ENCODE results near the gene PLEKHA8. TPM values are rescaled to one million over a fixed set of nuclear protein-coding genes. Genes with fewer than 3 reads are reported as not detected.

The PLEKHA8 gene
- total RNA-seq, 4 donors from 2014 or later: 9.0 to 23.4 (median 13.0) TPM

DNA sequence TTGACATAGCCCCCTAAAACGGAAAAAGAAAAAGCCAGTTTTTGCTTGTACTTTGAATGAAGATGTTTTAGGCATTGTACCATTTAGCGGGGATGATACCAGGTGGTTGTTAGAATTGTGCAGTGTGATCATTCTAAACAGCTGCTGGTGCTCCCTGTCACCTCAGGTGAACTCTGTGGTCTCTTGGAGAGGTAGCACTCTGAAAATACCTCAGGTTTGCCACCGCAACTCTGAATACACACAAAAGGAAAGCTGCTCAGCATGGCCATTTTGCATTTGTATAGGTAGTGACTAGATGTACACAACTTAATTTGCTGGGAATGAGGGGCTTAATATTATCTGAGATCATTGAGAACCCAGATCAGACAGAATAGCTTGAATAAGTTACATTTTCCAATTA lies 52.6 kb downstream of the PLEKHA8 start:
- H3K36me3 ChIP-seq: peaks cover 0 to 31% (median 0%) of the 10 kb centered on the region in 3 donors
- no peak overlapping the region for H3K27ac ChIP-seq
- H3K27me3 ChIP-seq: no peaks in the 10 kb centered on the region
- peaks cover 0 to 7% (median 0%) of the 10 kb centered on the region in 4 donors for H3K4me1 ChIP-seq
- WGBS, 2 donors: 96% methylated on average over 3 of the region's 3 CpGs
- TF ChIP-seq POLR2A (IDR thresholded peaks at IDR 0.05) (no peak), EP300 (IDR thresholded peaks at IDR 0.05) (no peak)
- TF ChIP-seq, protein P1, sequence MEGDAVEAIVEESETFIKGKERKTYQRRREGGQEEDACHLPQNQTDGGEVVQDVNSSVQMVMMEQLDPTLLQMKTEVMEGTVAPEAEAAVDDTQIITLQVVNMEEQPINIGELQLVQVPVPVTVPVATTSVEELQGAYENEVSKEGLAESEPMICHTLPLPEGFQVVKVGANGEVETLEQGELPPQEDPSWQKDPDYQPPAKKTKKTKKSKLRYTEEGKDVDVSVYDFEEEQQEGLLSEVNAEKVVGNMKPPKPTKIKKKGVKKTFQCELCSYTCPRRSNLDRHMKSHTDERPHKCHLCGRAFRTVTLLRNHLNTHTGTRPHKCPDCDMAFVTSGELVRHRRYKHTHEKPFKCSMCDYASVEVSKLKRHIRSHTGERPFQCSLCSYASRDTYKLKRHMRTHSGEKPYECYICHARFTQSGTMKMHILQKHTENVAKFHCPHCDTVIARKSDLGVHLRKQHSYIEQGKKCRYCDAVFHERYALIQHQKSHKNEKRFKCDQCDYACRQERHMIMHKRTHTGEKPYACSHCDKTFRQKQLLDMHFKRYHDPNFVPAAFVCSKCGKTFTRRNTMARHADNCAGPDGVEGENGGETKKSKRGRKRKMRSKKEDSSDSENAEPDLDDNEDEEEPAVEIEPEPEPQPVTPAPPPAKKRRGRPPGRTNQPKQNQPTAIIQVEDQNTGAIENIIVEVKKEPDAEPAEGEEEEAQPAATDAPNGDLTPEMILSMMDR (IDR thresholded peaks at IDR 0.05): no peak
- no peak for DNase-seq (ENCODE audit: low spot score in 2 of 2)
- no peak overlapping the region for H3K4me3 ChIP-seq
- no peaks in the 10 kb centered on the region for H3K9me3 ChIP-seq

DNA sequence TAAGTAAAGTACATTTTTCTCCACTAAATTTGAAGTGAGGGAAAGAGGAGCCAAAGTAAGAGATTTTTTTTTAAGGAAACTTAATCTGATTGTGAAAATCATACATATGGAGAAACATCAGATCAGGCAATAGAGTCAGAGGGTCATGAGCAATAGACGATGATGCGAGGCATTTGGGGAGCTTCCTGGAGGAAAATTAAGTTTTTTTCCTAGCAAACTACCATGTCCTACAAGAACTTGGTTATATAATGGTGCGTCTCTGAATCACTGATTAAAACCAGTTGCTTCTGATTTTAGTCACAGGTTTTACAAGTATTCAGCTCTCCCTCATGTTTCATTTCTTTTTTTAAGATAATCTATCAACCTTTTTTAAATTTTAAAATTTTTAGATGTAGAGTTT lies 54.5 kb downstream of the PLEKHA8 start:
- TF ChIP-seq, protein P1 (IDR thresholded peaks at IDR 0.05): no peak

DNA sequence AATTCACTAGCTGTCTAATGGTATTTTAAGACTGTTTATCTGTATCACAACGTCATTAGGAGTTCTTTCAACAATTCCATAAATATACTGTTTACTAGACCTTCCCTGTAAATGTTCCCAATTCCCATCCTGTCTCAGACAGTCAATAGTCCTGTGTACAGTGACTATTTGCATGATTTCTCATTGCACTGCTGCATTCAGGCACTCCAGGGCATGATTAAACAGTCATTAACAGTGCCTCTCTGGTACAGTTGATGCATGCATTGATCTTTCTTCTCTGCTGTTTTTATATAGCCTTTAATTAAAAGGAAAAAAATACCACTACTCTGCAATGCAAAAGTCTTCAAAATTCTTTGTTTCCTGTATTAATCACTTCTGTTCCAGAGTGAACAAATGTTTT lies 55.1 kb downstream of the PLEKHA8 start:
- H3K27me3 ChIP-seq: no peaks in the 10 kb centered on the region
- WGBS, 2 donors: 24 to 49% methylated on average over 1 of the region's 1 CpG
- peaks cover 0 to 43% (median 0%) of the 10 kb centered on the region in 3 donors for H3K36me3 ChIP-seq
- no peak overlapping the region for H3K4me3 ChIP-seq
- no peak overlapping the region for H3K27ac ChIP-seq
- H3K4me1 ChIP-seq: no peaks in the 10 kb centered on the region
- H3K9me3 ChIP-seq: no peaks in the 10 kb centered on the region
- DNase-seq (ENCODE audit: low spot score in 2 of 2): no peak
- TF ChIP-seq, protein P1 (IDR thresholded peaks at IDR 0.05): no peak
- TF ChIP-seq EP300 (IDR thresholded peaks at IDR 0.05) (no peak), POLR2A (IDR thresholded peaks at IDR 0.05) (no peak)

More for the DNA sequence above, 54.5 kb downstream of the PLEKHA8 start:
- WGBS, 2 donors: 78 to 79% methylated on average over 3 of the region's 3 CpGs
- no peaks in the 10 kb centered on the region for H3K9me3 ChIP-seq
- no peak overlapping the region for H3K27ac ChIP-seq
- no peak overlapping the region for H3K4me3 ChIP-seq
- H3K4me1 ChIP-seq: no peaks in the 10 kb centered on the region
- H3K36me3 ChIP-seq: peaks cover 0 to 43% (median 0%) of the 10 kb centered on the region in 3 donors
- DNase-seq (ENCODE audit: low spot score in 2 of 2): no peak
- no peaks in the 10 kb centered on the region for H3K27me3 ChIP-seq

DNA sequence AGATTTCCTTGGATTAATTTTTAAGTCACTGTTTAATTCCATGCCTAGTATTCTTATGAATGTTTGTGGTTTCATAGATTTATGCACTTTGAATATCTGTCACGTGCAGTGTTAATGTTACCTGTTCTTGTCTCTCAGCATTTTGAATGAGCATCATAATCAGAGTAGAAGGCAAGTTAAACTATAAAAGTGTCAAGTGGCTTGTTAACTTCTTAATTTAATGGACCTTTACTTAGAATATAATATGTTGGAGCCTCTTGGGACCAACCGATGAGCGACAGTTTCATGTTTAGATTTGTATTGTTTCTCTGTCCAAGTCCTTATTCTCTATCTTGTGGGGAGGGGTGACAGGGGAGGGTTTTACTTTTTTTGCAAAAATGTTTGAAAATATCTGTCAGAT lies 56.0 kb downstream of the PLEKHA8 start:
- DNase-seq (ENCODE audit: low spot score in 2 of 2): no peak
- Histone ChIP-seq H3K27ac (no peak overlapping the region), H3K4me3 (no peak overlapping the region), H3K36me3 (peaks cover 0 to 34% (median 0%) of the 10 kb centered on the region in 3 donors), H3K9me3 (no peaks in the 10 kb centered on the region), H3K4me1 (no peaks in the 10 kb centered on the region), H3K27me3 (no peaks in the 10 kb centered on the region)
- TF ChIP-seq, protein P1 (IDR thresholded peaks at IDR 0.05): no peak
- no peak for TF ChIP-seq EP300 (IDR thresholded peaks at IDR 0.05)
- no peak for TF ChIP-seq POLR2A (IDR thresholded peaks at IDR 0.05)
- 93 to 95% methylated on average over 3 of the region's 3 CpGs for WGBS, 2 donors

DNA sequence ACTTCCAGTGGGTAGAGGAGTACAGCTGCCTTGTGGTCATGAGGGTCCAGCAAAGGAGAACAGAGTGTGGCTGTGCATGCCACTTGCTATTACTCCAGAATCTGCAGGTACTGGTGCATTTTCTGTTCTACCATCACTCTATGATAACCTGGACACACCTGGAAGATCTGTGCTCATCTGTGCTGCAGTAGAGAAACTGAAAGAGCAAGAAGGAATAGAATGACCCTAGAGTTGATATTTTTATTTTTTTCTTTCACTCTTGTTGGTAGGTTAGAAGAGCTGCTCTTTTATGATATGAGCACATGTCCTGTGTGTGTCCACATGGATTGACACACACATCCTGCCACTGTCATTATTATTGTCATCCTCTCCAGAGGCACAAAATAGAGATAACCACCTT lies 58.3 kb downstream of the PLEKHA8 start:
- Histone ChIP-seq H3K27me3 (no peaks in the 10 kb centered on the region), H3K9me3 (no peaks in the 10 kb centered on the region), H3K27ac (no peak overlapping the region), H3K36me3 (peaks cover 0 to 15% (median 0%) of the 10 kb centered on the region in 3 donors), H3K4me1 (peaks cover 0 to 8% (median 0%) of the 10 kb centered on the region in 4 donors), H3K4me3 (no peak overlapping the region)
- no peak for DNase-seq (ENCODE audit: low spot score in 2 of 2)
- TF ChIP-seq, protein P1 (IDR thresholded peaks at IDR 0.05): no peak
- TF ChIP-seq POLR2A (IDR thresholded peaks at IDR 0.05): no peak
- TF ChIP-seq EP300 (IDR thresholded peaks at IDR 0.05): no peak

Data from tibial nerve (tissue), 4 donors.